HG03565 (cell line): ENCODE data around the gene SOD3.

Source experiments
- ATAC-seq: cut with Tn5 transposase; IDR thresholded peaks from one replicate; pipeline ENCODE4 v1.9.1; 2021; ENCODE audit warnings: mild to moderate bottlenecking, moderate library complexity; ENCODE audit not compliant: unreplicated experiment

The SOD3 gene

GRCh38 chr4:24794916-24795665 lies at the start of gene SOD3:
SOD3 (plus strand) TSS chr4:24795573; CDS start chr4:24799522, 3,949 bp downstream.
- no peak for ATAC-seq

GRCh38 chr4:24747234-24747975 lies 48.0 kb upstream of the SOD3 start:
- no peak for ATAC-seq

- ATAC-seq, result no peak
Observed at GRCh38 chr4:24748023-24748422, 47.4 kb upstream of the SOD3 start.

- no peak for ATAC-seq
Observed at GRCh38 chr4:24748758-24749350, 46.5 kb upstream of the SOD3 start.

- no peak for ATAC-seq
Observed at GRCh38 chr4:24750106-24750505, 45.3 kb upstream of the SOD3 start.

- ATAC-seq, result no peak
Observed at GRCh38 chr4:24751926-24752539, 43.3 kb upstream of the SOD3 start.

- ATAC-seq, result peak; percentile 72
Observed at GRCh38 chr4:24753519-24753918, 41.9 kb upstream of the SOD3 start.

- no peak for ATAC-seq
Observed at GRCh38 chr4:24754571-24754970, 40.8 kb upstream of the SOD3 start.

- no peak for ATAC-seq
Observed at GRCh38 chr4:24763631-24764297, 31.6 kb upstream of the SOD3 start.

GRCh38 chr4:24764345-24764744 lies 31.0 kb upstream of the SOD3 start:
- ATAC-seq, result no peak

GRCh38 chr4:24765376-24765988 lies 29.9 kb upstream of the SOD3 start:
- no peak for ATAC-seq

- ATAC-seq, result no peak
Observed at GRCh38 chr4:24768006-24768405, 27.4 kb upstream of the SOD3 start.

GRCh38 chr4:24768604-24769003 lies 26.8 kb upstream of the SOD3 start:
- peak; percentile 74 for ATAC-seq

GRCh38 chr4:24769571-24769970 lies 25.8 kb upstream of the SOD3 start:
- ATAC-seq, result no peak

GRCh38 chr4:24770032-24770584 lies 25.3 kb upstream of the SOD3 start:
- ATAC-seq, result peak; percentile 78

- ATAC-seq, result no peak
Observed at GRCh38 chr4:24770667-24771066, 24.7 kb upstream of the SOD3 start.

GRCh38 chr4:24771241-24771640 lies 24.1 kb upstream of the SOD3 start:
- no peak for ATAC-seq

GRCh38 chr4:24772061-24772705 lies 23.2 kb upstream of the SOD3 start:
- ATAC-seq, result no peak

- ATAC-seq, result no peak
Observed at GRCh38 chr4:24772952-24773351, 22.4 kb upstream of the SOD3 start.

GRCh38 chr4:24774452-24774851 lies 20.9 kb upstream of the SOD3 start:
- no peak for ATAC-seq
